HepG2 (cell line): ENCODE measurements around the gene RBP5. TPM values are rescaled to one million over a fixed set of nuclear protein-coding genes. Genes with fewer than 3 reads are reported as not detected.

ENCODE experiments used
- ATAC-seq: fragments of 200-7000 bp; cut with Tn5 transposase; 3 replicates; pipeline ENCODE4 v1.9.1; 2020; ENCODE audit warnings: mild to moderate bottlenecking, moderate library complexity
- BruUV-seq: library from RNA; stranded (reverse); fragments of 400-500 nt; replicated peaks from 2 replicates; lab custom pipeline; 2021; lab: Mats Ljungman, UMichigan
- CTCF ChIA-PET: fragments of 300-600 bp; formaldehyde crosslinking; extraction: SDS; loops from one replicate; lab custom pipeline; 2021; ENCODE audit warnings: low total read pairs, inconsistent platforms, low intra/inter-chr PET ratio; lab: Yijun Ruan, JAX
- POLR2A ChIA-PET: fragments of 350-600 bp; sonication (Branson Sonifier 250); formaldehyde crosslinking; loops from one replicate; lab custom pipeline; 2020; ENCODE audit warnings: antibody characterized with exemption, inconsistent platforms; lab: Yijun Ruan, JAX
- DNase-seq: peaks from one replicate; pipeline ENCODE4 v3.0.0-alpha.2; 2015; ENCODE audit warnings: low spot score
- FAIRE-seq: peaks from 3 replicates; lab custom pipeline; 2011; peaks lifted over from hg19 to GRCh38; lab: Jason Lieb, UNC
- H2AFZ ChIP-seq: one replicate; pipeline ENCODE4 v1.6.1; 2011; ENCODE audit warnings: low read length, inconsistent platforms
- H3K27ac ChIP-seq: fragments of 300-600 bp; 3 replicates; pipeline ENCODE4 v1.8.0; 2011; ENCODE audit warnings: mixed run types, mild to moderate bottlenecking, mixed read lengths, low read length, inconsistent platforms; ENCODE audit not compliant: insufficient read depth; ENCODE audit errors: extremely low read length
- H3K27me3 ChIP-seq, 2 experiments: fragments of 200-600 bp in 1 of 2; 2 replicates in 1 of 2; 3 replicates in 1 of 2; pipeline versions ENCODE4 v1.6.0 to v1.8.0; 2011; ENCODE audit warnings: low read length in 2 of 2, mild to moderate bottlenecking in 2 of 2, moderate library complexity in 2 of 2, inconsistent platforms in 1 of 2; ENCODE audit not compliant: insufficient read depth in 2 of 2, control insufficient read depth in 1 of 2
- H3K36me3 ChIP-seq, 2 experiments: fragments of 200-600 bp in 1 of 2; replicated peaks in 1 of 2; 2 replicates in 1 of 2; 3 replicates in 1 of 2; pipeline versions ENCODE4 v1.5.1 to v1.8.0; 2011; ENCODE audit warnings: low read length in 2 of 2, inconsistent platforms in 1 of 2; ENCODE audit not compliant: insufficient read depth in 2 of 2, control insufficient read depth in 1 of 2
- H3K4me1 ChIP-seq: 2 replicates; pipeline ENCODE4 v1.5.1; 2012; ENCODE audit warnings: low read length, inconsistent platforms; ENCODE audit not compliant: insufficient read depth
- H3K4me2 ChIP-seq: 2 replicates; pipeline ENCODE4 v1.6.0; 2011; ENCODE audit warnings: low read depth, low read length, inconsistent platforms
- H3K4me3 ChIP-seq, 3 experiments: fragments of 200-600 bp in 1 of 3; sonication (generic), shearing (Covaris generic) in 1 of 3; replicated peaks in 1 of 3; 2 replicates each; pipeline ENCODE4 v1.5.1; 2011 to 2016; ENCODE audit warnings: low read length in 3 of 3, inconsistent platforms in 2 of 3, low read depth in 2 of 3, mild to moderate bottlenecking in 2 of 3, control low read depth in 1 of 3, mixed read lengths in 1 of 3; ENCODE audit not compliant: insufficient read depth in 1 of 3
- H3K79me2 ChIP-seq: one replicate; pipeline ENCODE4 v1.6.1; 2011; ENCODE audit warnings: low read length, inconsistent platforms; ENCODE audit not compliant: insufficient read depth
- H3K9ac ChIP-seq: 2 replicates; pipeline ENCODE4 v1.6.0; 2011; ENCODE audit warnings: mild to moderate bottlenecking, low read depth, low read length, inconsistent platforms; ENCODE audit not compliant: insufficient read depth
- H3K9me3 ChIP-seq: 2 replicates; pipeline ENCODE4 v1.5.1; 2012; ENCODE audit warnings: mild to moderate bottlenecking, low read length
- H4K20me1 ChIP-seq: 2 replicates; pipeline ENCODE4 v1.6.0; 2011; ENCODE audit warnings: inconsistent platforms, mild to moderate bottlenecking, low read length, moderate library complexity; ENCODE audit not compliant: insufficient read depth
- AGO2 ChIP-seq: fragments of 200-400 bp; formaldehyde crosslinking; optimal IDR thresholded peaks from 2 replicates; pipeline ENCODE3; 2017; ENCODE audit warnings: mild to moderate bottlenecking, low read depth, low read length, moderate library complexity
- KDM2A ChIP-seq: sonication (generic); formaldehyde crosslinking; IDR thresholded peaks from 2 replicates; pipeline ENCODE4 v1.4.0; 2020; ENCODE audit warnings: low read depth, missing genetic modification reagents, borderline replicate concordance
- MAFF ChIP-seq: IDR thresholded peaks from 2 replicates; pipeline ENCODE4 v1.6.1; 2011; ENCODE audit warnings: low read depth, low read length, improper control_type of control experiment
- PAF1 ChIP-seq: IDR thresholded peaks from 2 replicates; pipeline ENCODE4 v1.6.1; 2016; ENCODE audit warnings: missing genetic modification reagents, missing compliant biosample characterization
- POLR2G ChIP-seq: fragments of 200-400 bp; formaldehyde crosslinking; IDR thresholded peaks from 2 replicates; pipeline ENCODE4 v1.6.1; 2018; ENCODE audit warnings: mild to moderate bottlenecking, low read depth, low read length, moderate library complexity
- RBM22 ChIP-seq: fragments of 200-400 bp; formaldehyde crosslinking; optimal IDR thresholded peaks from 2 replicates; pipeline ENCODE3; 2017; ENCODE audit warnings: mild to moderate bottlenecking, low read length, moderate library complexity
- SSRP1 ChIP-seq: IDR thresholded peaks from 2 replicates; pipeline ENCODE4 v1.6.1; 2016; ENCODE audit warnings: control low read depth
- ZNF136 ChIP-seq: sonication (generic); formaldehyde crosslinking; IDR thresholded peaks from 2 replicates; pipeline ENCODE4 v1.8.1; 2022; ENCODE audit warnings: low read depth, mild to moderate bottlenecking, moderate library complexity, missing genetic modification reagents
- WGBS: methylation state at CpG from one replicate; pipeline ENCODE4 v1.1.6; 2017; ENCODE audit warnings: low lambda C conversion rate; 5-methylcytosine and 5-hydroxymethylcytosine counted together
- in situ Hi-C: cut with HindIII; loops from 2 replicates; pipeline ENCODE4 v1.10.0; 2017; ENCODE audit warnings: low pct_unique_long_range_greater_than_20kb; ENCODE audit not compliant: extremely low pct_ligation_motif_present
- intact Hi-C: fragments of 100-400 bp; cut with micrococcal nuclease; formaldehyde crosslinking; loops from one replicate; pipeline ENCODE4 v1.10.0; 2022; ENCODE audit not compliant: unreplicated experiment
- polyA plus RNA-seq, 8 experiments: library from polyadenylated mRNA; depleted of rRNA in 3 of 8; stranded (reverse) in 7 of 8; unstranded in 1 of 8; fragments of >200 nt; fragmentation: Illumina TruSeq in 4 of 8; extraction: Trizol in 4 of 8; gene quantifications; 2 replicates each; pipeline versions ENCODE4 v1.2.1 to v1.2.3, GENCODE V29; 2011 to 2016; ENCODE audit warnings: low read depth in 4 of 8, missing spikeins in 1 of 8, mixed read lengths in 1 of 8; ENCODE audit not compliant: insufficient read depth in 1 of 8
- total RNA-seq, 5 experiments: library from RNA; depleted of rRNA; stranded (reverse); fragments of >200 nt; fragmentation: Illumina TruSeq; extraction: Trizol; gene quantifications; 2 replicates each; pipeline ENCODE4 v1.2.3, GENCODE V29; 2016; ENCODE audit warnings: low read depth in 1 of 5

Gene RBP5
- total and polyA plus RNA-seq, 2 of the 13 experiments (the other 11 are each of a cell fraction or from before 2014, with no cell fraction given), result 13.8 to 19.8 TPM

DNA sequence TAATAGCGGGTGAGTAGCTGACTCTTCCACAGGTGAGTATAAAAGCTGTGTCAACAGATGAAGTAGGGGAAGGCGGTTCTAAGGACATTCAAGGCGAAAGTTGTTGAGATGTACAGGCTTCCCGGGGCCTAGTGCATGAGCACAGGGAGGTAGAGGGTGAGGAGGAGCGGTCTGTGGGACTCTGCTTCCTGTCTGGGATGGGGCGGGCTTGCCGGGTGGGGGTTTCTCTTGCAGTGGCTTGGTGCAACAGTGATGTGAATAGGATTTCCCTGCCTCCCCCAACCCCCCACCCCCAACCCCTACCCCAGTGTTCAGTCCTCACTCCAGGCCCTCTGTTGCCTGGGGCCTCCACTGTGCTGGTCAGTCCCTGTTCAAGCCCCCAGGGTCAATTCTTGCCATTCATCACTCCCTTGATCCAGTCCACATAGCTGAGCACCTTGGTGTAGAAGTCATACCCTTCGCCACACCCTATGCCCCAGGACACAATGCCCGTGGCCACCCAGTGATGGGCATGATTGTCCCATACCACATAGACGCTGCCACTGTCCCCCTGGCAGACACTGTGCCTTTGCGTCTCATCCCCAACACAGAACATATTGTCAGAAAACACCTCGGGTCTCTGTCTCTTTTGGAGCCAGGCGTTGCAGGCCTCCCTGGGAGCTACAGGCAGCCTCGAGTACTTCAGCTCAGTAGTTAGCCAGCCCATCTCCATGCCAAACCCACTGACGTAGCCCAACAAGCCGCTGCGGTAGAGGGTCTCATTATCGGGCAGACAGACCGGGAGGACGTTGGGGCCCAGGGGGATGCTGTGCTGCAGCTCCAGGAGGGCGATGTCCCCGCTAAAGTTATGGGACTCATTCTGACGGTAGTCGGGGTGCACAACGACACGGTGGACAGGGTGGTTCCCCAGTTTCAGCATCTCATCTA lies 32.4 kb downstream of the RBP5 start:
- ChIA-PET POLR2A (interaction anchor here (0.8 to 3.6 kb wide), 5 partner anchors 9 to 153 kb away, joined by 3 to 34 read pairs (median 5); partner anchors contain the start of genes C12orf57, C1RL and RNU7-1), CTCF (no interaction called here)
- Histone ChIP-seq H3K4me2 (no peak overlapping the region), H3K36me3 (peaks cover 2 to 7% of the 10 kb centered on the region in 2 experiments; a peak in 3 of 5 replicates), H3K4me3 (no peak overlapping the region), H3K9ac (no peak overlapping the region), H2AFZ (no peak overlapping the region), H3K27me3 (no peaks in the 10 kb centered on the region), H3K79me2 (no peaks in the 10 kb centered on the region), H3K27ac (no peak overlapping the region), H3K4me1 (peaks cover 27% of the 10 kb centered on the region), H3K9me3 (no peaks in the 10 kb centered on the region), H4K20me1 (no peaks in the 10 kb centered on the region; the same call in 1 of the 2 replicates)
- BruUV-seq, result no TSS peak
- no peak for ATAC-seq
- in situ Hi-C loops, result no loop called here
- TF ChIP-seq SSRP1 (CRISPR knock-in tag), result 0 out of 2 replicates have a peak, but pooled peaks have one; percentile 14
- no peak for TF ChIP-seq MAFF
- TF ChIP-seq RBM22, result peak; percentile 12
- TF ChIP-seq ZNF136, result no peak
- peak; percentile 83 for TF ChIP-seq AGO2
- peak; percentile 86 for TF ChIP-seq PAF1
- 0 out of 2 replicates have a peak, but pooled peaks have one; percentile 47 for TF ChIP-seq POLR2G
- TF ChIP-seq KDM2A (CRISPR knock-in tag), result 0 out of 2 replicates have a peak, but pooled peaks have one; percentile 8
- no peak for FAIRE-seq
- 95% methylated on average over 26 of the region's 26 CpGs for WGBS
- no peak for DNase-seq
- intact Hi-C loops, result no loop called here
